ENCODE results near the gene DUOXA2. TPM values are rescaled to one million over a fixed set of nuclear protein-coding genes. Genes with fewer than 3 reads are reported as not detected.
"Not testable (repeated sequence)": the region's sequence is repeated elsewhere in the genome, so short reads cannot be mapped to it uniquely, and the experiment has no call there.

DUOXA2 gene
- total RNA-seq, 4 donors from 2014 or later, result 11.8 to 48.4 (median 27.0) TPM

DNA sequence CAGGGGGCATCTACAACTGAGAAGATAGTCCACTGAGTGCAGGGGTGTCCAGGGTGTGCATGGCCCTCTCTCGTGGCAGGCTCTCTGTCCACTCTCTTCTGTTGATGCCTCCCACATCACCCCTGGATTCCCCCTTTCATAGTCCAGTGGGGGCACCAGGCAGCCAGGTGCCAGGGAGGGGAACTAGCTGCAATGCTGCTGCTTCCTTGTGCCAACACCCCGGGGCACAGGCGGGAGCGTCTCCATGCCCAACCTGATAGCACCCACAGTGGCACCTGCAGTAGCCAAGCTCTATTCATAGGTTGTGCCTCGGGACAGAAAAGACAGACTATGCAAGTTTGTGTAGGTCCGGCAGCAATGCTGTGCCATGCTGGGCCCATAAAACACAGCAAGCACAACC is 11.9 kb upstream of the DUOXA2 start:
- Histone ChIP-seq H3K27ac (no peak overlapping the region), H3K4me3 (replicated peaks in 1 of 3) (no peak overlapping the region), H3K27me3 (no peaks in the 10 kb centered on the region), H3K4me1 (peaks cover 13 to 14% of the 10 kb centered on the region in 2 donors), H3K9me3 (no peaks in the 10 kb centered on the region), H3K36me3 (peaks cover 2 to 5% of the 10 kb centered on the region in 2 donors)
- 85 to 90% methylated on average over 6 of the region's 6 CpGs for WGBS, 2 donors
- no peak for DNase-seq
- intact Hi-C loops (cut with DNase I), result no loop called here
- TF ChIP-seq, protein P1, sequence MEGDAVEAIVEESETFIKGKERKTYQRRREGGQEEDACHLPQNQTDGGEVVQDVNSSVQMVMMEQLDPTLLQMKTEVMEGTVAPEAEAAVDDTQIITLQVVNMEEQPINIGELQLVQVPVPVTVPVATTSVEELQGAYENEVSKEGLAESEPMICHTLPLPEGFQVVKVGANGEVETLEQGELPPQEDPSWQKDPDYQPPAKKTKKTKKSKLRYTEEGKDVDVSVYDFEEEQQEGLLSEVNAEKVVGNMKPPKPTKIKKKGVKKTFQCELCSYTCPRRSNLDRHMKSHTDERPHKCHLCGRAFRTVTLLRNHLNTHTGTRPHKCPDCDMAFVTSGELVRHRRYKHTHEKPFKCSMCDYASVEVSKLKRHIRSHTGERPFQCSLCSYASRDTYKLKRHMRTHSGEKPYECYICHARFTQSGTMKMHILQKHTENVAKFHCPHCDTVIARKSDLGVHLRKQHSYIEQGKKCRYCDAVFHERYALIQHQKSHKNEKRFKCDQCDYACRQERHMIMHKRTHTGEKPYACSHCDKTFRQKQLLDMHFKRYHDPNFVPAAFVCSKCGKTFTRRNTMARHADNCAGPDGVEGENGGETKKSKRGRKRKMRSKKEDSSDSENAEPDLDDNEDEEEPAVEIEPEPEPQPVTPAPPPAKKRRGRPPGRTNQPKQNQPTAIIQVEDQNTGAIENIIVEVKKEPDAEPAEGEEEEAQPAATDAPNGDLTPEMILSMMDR (IDR thresholded peaks at IDR 0.05), result no peak
- TF ChIP-seq POLR2A (IDR thresholded peaks at IDR 0.05), result no peak

DNA sequence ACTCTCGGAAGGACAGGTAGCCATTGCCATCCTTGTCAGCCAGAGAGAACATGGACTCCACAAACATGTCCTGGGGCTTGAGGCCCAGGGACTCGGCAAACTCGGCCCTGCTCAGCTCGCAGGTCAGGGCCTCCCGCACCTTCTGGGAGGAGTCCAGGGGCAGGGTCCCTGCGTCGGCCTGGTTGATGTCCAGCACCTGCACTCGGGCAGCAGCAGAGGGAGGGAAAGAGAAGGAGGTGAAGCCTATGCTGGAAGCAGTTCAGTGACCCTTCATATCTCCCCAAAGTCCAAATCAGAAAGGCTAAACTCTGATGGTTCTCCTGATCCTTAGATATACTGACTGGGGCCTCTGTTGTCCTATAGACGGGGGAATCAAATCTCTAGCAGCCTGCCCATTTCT is 10.0 kb upstream of the DUOXA2 start:
- H3K4me3 ChIP-seq (replicated peaks in 1 of 3); H3K36me3 ChIP-seq; H3K9me3 ChIP-seq; intact Hi-C loops (cut with DNase I); H3K27me3 ChIP-seq; DNase-seq: not testable (repeated sequence)
- H3K4me1 ChIP-seq, result peaks cover 13 to 14% of the 10 kb centered on the region in 2 donors
- peak overlapping the region in 1 of 3 donors; percentile 20 for H3K27ac ChIP-seq
- WGBS, 2 donors, result 93 to 95% methylated on average over 5 of the region's 9 CpGs

DNA sequence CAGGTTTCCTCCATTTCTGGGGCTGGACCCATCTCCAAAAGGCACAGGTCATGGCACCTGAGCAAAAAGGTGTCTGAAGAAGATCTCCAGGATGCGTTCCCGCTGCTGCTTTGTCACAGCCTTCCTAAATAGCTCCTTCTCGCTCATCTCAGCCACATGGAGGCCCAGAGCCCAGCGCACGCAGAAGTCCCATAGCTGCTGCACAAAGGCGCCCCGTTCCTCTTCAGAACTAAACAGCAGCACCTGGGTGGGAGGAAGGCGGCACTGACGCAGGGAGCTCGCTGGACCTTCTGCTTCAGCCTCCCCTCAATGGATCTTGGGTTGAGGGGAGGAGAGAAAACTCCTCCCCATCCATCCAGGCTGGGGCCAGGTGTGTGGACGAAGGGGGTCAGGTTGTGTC is 8.5 kb upstream of the DUOXA2 start:
- H3K9me3 ChIP-seq, result no peaks in the 10 kb centered on the region
- peak overlapping the region in 1 of 3 donors; percentile 40 for H3K27ac ChIP-seq
- H3K4me1 ChIP-seq, result peaks cover 13 to 14% of the 10 kb centered on the region in 2 donors
- TF ChIP-seq, protein P1 (IDR thresholded peaks at IDR 0.05), result no peak
- TF ChIP-seq POLR2A (IDR thresholded peaks at IDR 0.05), result no peak
- no peak for DNase-seq
- H3K27me3 ChIP-seq, result no peaks in the 10 kb centered on the region
- WGBS, 2 donors, result 92 to 100% methylated on average over 7 to 11 of the region's 11 CpGs
- intact Hi-C loops (cut with DNase I), result no loop called here
- no peak overlapping the region for H3K4me3 ChIP-seq (replicated peaks in 1 of 3)
- peaks cover 0 to 2% of the 10 kb centered on the region in 2 donors for H3K36me3 ChIP-seq

DNA sequence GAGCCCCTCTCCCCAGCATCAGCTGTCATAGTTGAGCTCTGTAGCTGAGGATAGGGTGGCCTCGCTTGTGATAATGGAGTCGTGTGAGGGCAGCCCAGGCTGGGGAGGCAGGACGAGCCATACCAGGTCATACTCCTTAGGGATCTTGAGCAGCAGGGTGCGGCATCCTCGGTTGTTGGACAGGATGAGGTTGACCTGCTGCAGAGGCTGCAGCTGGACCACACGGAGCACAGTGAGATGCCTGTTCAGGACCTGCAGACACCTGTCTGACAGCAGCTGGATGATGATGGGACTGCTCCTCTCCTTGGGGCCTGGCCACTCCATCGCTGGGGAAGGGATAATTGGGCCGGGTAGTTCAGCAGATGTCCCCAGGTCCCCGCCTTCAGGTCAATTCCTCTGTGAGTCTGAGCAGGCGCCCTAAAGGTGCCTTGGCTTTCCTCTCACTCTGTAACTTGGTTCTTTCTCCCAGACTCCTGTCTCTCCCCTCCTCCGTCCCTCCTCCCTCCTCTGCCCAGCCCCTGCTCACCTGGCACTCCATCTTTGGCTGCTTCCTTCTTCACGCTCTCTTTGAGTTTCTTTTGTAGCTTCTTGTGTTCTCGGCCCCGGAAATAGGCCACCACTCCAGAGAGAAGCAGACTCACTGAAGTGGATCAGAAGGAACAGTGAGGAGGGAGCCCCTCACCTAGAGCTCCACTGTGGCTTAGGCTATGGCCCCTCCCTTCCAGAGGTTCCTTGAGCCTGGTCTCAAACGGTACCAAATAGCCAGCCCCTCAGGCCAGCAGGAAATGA is 7.9 kb upstream of the DUOXA2 start:
- peak; percentile 85 to 88 for DNase-seq
- Histone ChIP-seq H3K36me3 (peaks cover 0 to 2% of the 10 kb centered on the region in 2 donors), H3K27ac (peak overlapping the region; percentile 2 to 40 (median 3)), H3K4me3 (replicated peaks in 1 of 3) (no peak overlapping the region), H3K9me3 (no peaks in the 10 kb centered on the region), H3K27me3 (no peaks in the 10 kb centered on the region), H3K4me1 (peaks cover 13 to 14% of the 10 kb centered on the region in 2 donors)
- WGBS, 2 donors, result 32 to 47% methylated on average over 12 to 14 of the region's 15 CpGs
- TF ChIP-seq, protein P1 (IDR thresholded peaks at IDR 0.05), result no peak
- peak in 1 of 2 donors; percentile 10 for TF ChIP-seq POLR2A (IDR thresholded peaks at IDR 0.05)
- intact Hi-C loops (cut with DNase I), result no loop called here

DNA sequence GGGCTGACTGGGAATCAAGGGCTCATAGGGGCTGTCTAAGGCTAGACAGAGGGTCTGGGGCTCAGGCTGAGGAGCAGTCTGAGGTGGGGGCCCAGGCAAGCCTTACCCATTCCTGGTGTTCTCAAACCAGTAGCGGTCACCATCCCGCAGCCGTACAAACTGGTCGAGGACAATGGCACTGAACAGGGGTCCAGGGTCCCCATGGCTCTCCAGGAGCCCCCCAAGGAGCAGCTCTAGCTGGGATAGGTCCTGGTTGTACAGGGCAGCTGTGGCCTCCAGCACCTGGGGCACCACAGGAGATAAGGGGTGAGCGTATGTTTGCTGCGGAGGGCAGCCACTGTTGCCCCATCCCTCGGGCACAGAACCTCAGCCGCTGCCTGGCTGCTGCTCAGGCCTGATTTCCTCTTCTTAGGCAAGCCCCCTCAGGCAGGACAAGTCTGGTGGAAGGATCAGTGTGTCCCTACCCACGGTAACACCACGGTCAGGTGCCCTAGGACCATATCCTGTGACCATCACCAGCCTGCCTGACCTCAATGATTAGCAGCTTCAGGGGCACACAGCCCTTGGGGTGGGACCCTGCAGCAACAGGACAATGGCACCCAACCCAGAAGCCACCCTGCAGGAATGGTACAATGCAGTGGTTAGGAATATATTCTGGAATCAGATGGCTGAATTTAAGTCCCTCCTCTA is 6.0 kb upstream of the DUOXA2 start:
- Histone ChIP-seq H3K36me3 (peaks cover 0 to 2% of the 10 kb centered on the region in 2 donors), H3K4me1 (peaks cover 16 to 30% of the 10 kb centered on the region in 2 donors), H3K27me3 (no peaks in the 10 kb centered on the region), H3K9me3 (no peaks in the 10 kb centered on the region), H3K4me3 (replicated peaks in 1 of 3) (no peak overlapping the region), H3K27ac (peak overlapping the region in 1 of 3 donors; percentile 45)
- no peak for DNase-seq
- TF ChIP-seq POLR2A (IDR thresholded peaks at IDR 0.05), result no peak
- TF ChIP-seq, protein P1 (IDR thresholded peaks at IDR 0.05), result no peak
- 94 to 95% methylated on average over 8 to 10 of the region's 10 CpGs for WGBS, 2 donors
- intact Hi-C loops (cut with DNase I), result no loop called here

Data from thyroid gland (tissue), 4 donors.